Measurements from ENCODE around the gene LYZ. TPM values are rescaled to one million over a fixed set of nuclear protein-coding genes. Genes with fewer than 3 reads are reported as not detected.

LYZ gene
- total RNA-seq, 1 experiment from 2014 or later = not detected

DNA sequence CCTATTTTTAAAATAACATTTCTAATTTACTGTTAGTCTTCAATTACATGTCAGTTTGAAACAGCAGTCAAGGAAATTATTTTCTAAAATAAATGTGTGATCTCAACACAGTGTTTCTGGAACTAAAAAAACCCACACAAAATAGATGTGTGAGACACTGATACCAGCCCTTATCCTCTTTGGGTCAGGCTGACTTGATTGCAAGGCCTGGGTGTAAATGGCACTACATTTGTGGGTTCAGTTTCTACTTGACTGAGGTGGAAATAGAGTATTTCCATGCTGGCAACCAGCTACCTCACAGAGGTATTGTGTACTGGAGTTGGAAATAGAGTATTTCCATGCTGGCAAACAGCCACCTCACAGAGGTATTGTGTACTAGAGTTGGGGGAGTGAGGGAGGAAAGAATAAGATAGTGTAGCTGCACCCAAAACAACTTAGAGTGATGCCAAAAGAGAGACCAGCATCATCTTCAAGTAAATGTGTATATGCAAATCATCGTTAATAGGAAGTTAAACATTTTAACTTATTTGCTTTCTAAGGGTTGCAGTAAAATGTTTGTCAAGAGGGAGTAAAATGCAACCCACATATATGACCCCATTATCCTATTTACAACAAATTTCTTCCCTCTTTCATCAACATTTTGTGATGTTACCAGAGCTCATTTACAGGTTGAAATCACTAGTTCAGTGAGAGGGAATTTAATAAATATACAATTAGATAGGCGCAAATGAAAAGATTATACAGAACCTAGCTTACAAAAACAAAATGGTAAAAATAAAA is 10.7 kb upstream of the LYZ start:
- WGBS (ENCODE audit: extremely low coverage, insufficient read length, low lambda C conversion rate) = no CpG with 5 or more reads among the region's 2 CpGs
- Histone ChIP-seq H4K91ac (ENCODE audit: insufficient read length, low read depth, low read length) (no peak overlapping the region), H3K9me3 (ENCODE audit: control insufficient read depth, low read depth, low read length) (no peaks in the 10 kb centered on the region), H2AK5ac (ENCODE audit: insufficient read length, low read length) (no peak overlapping the region), H3K4ac (ENCODE audit: low read depth, low read length) (no peak overlapping the region), H3K27ac (ENCODE audit: insufficient read length, low read depth, low read length) (no peak overlapping the region), H3K18ac (ENCODE audit: insufficient read length, low read depth, low read length) (no peak overlapping the region), H3K79me2 (ENCODE audit: insufficient read depth, low read length) (no peaks in the 10 kb centered on the region), H4K8ac (replicated peaks; ENCODE audit: insufficient read length, low read depth, low read length) (no peak overlapping the region), H3K27me3 (ENCODE audit: insufficient read depth, low read length) (no peaks in the 10 kb centered on the region), H3K14ac (ENCODE audit: insufficient read depth, low read length) (no peak overlapping the region), H3K56ac (ENCODE audit: insufficient read length, low read depth, low read length) (no peak overlapping the region), H4K5ac (ENCODE audit: insufficient read length, low read depth, low read length) (no peak overlapping the region), H2BK15ac (ENCODE audit: low read depth, low read length) (no peak overlapping the region), H4K20me1 (ENCODE audit: control insufficient read depth, insufficient read depth, insufficient read length) (no peaks in the 10 kb centered on the region), H3K4me1 (ENCODE audit: insufficient read depth, low read length) (no peaks in the 10 kb centered on the region), H2BK12ac (ENCODE audit: insufficient read length, low read depth, low read length) (no peak overlapping the region), H2BK20ac (ENCODE audit: low read depth, low read length, poor library complexity, severe bottlenecking) (no peak overlapping the region), H2BK120ac (ENCODE audit: low read depth, low read length, poor library complexity, severe bottlenecking) (no peak overlapping the region), H3T11ph (ENCODE audit: low read length) (no peak overlapping the region), H3K23ac (ENCODE audit: insufficient read length, low read depth, low read length) (no peak overlapping the region), H3K23me2 (ENCODE audit: insufficient read length, low read depth, low read length, poor library complexity, severe bottlenecking) (no peaks in the 10 kb centered on the region), H3K4me2 (ENCODE audit: insufficient read depth, insufficient read length, low read length) (no peak overlapping the region), H3K9ac (ENCODE audit: extremely low read depth, insufficient read length, low read length) (no peak overlapping the region), H2AFZ (ENCODE audit: low read length) (no peak overlapping the region), H2BK5ac (ENCODE audit: insufficient read length, low read length) (no peak overlapping the region), H3K79me1 (ENCODE audit: insufficient read depth, low read depth, low read length, poor library complexity, severe bottlenecking) (no peaks in the 10 kb centered on the region)
- Mint-ChIP-seq H3K27ac (no peak overlapping the region), H3K36me3 (ENCODE audit: insufficient read depth in 1 of 3, low read depth in 3 of 3) (no peaks in the 10 kb centered on the region), H3K27me3 (ENCODE audit: low read depth) (no peaks in the 10 kb centered on the region; the same call in 1 of the 2 replicates), H3K4me3 (no peak overlapping the region), H3K9me3 (no peaks in the 10 kb centered on the region), H3K4me1 (peaks cover 9 to 13% of the 10 kb centered on the region in 2 experiments)
- DNase-seq = no peak
- TF ChIP-seq, protein P1, sequence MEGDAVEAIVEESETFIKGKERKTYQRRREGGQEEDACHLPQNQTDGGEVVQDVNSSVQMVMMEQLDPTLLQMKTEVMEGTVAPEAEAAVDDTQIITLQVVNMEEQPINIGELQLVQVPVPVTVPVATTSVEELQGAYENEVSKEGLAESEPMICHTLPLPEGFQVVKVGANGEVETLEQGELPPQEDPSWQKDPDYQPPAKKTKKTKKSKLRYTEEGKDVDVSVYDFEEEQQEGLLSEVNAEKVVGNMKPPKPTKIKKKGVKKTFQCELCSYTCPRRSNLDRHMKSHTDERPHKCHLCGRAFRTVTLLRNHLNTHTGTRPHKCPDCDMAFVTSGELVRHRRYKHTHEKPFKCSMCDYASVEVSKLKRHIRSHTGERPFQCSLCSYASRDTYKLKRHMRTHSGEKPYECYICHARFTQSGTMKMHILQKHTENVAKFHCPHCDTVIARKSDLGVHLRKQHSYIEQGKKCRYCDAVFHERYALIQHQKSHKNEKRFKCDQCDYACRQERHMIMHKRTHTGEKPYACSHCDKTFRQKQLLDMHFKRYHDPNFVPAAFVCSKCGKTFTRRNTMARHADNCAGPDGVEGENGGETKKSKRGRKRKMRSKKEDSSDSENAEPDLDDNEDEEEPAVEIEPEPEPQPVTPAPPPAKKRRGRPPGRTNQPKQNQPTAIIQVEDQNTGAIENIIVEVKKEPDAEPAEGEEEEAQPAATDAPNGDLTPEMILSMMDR (conservative IDR thresholded peaks at IDR 0.05) = no peak
